ENCODE results near the gene OTX2. TPM values are rescaled to one million over a fixed set of nuclear protein-coding genes. Genes with fewer than 3 reads are reported as not detected.

OTX2 gene
- total RNA-seq, 1 donor from 2014 or later = not detected

DNA sequence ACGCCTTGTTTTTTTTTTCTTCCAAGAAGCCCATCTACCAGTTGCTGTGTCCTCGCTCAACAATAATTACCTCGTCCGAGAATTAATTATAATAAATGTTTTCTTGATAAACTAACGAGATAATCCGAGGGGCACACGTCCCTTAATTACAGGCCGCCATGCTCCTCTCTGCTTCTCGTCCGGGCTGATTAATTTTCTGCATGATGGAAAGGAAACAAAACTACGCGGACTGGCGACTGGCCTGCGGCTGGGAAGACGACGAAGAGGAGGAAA, 2.2 kb downstream of the OTX2 start:
- TF ChIP-seq, protein P1, sequence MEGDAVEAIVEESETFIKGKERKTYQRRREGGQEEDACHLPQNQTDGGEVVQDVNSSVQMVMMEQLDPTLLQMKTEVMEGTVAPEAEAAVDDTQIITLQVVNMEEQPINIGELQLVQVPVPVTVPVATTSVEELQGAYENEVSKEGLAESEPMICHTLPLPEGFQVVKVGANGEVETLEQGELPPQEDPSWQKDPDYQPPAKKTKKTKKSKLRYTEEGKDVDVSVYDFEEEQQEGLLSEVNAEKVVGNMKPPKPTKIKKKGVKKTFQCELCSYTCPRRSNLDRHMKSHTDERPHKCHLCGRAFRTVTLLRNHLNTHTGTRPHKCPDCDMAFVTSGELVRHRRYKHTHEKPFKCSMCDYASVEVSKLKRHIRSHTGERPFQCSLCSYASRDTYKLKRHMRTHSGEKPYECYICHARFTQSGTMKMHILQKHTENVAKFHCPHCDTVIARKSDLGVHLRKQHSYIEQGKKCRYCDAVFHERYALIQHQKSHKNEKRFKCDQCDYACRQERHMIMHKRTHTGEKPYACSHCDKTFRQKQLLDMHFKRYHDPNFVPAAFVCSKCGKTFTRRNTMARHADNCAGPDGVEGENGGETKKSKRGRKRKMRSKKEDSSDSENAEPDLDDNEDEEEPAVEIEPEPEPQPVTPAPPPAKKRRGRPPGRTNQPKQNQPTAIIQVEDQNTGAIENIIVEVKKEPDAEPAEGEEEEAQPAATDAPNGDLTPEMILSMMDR (IDR thresholded peaks at IDR 0.05; ENCODE audit: unreplicated experiment) = no peak
- DNase-seq (ENCODE audit: low spot score, unreplicated experiment) = no peak
- no peaks in the 10 kb centered on the region for H3K9me3 Mint-ChIP-seq (ENCODE audit: low read depth)
- peaks cover 19% of the 10 kb centered on the region for H3K4me1 Mint-ChIP-seq (ENCODE audit: low read depth)
- H3K4me3 Mint-ChIP-seq (ENCODE audit: low read depth) = peak overlapping the region; percentile 54
- peaks cover 90% of the 10 kb centered on the region for H3K27me3 Mint-ChIP-seq
- no peaks in the 10 kb centered on the region for H3K36me3 Mint-ChIP-seq (ENCODE audit: insufficient read depth)
- H3K27ac Mint-ChIP-seq = peak overlapping the region; percentile 66

DNA sequence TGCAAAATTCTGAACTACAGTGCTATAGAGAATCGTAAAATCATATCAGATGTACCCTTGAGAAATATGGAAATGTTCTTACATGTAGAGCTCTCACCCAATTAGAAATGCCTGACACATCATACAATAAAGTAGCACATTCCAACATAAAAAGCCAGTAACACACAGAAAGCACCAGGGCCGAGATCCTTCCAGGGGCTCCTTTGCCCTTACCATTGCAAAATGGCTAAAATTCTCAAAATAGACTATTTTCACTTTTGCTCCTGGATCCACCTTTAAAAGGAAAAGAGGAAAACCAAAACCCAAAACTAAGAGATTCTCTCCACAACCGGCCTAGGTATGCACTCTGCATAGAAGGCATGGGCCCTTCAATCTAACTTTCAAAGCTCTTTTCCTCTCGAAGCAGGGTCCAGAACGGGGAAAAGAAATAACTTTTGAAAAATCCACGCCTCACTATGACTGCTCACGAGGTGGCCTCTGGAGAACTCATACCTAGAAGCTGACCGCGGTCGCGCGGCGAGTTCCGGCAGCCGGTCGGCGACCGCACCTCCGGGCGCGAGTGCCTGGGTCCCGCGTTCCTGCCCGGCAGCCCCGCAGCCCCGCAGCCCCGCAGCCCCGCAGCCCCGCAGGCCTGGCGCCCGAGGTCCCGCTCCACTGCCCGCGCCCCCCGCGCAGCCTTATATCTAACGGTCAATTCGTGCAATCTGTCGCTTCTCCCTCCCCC, 2.7 kb downstream of the OTX2 start:
- no peaks in the 10 kb centered on the region for H3K36me3 Mint-ChIP-seq (ENCODE audit: insufficient read depth)
- no peak for DNase-seq (ENCODE audit: low spot score, unreplicated experiment)
- peak overlapping the region; percentile 66 for H3K27ac Mint-ChIP-seq
- TF ChIP-seq, protein P1 (IDR thresholded peaks at IDR 0.05; ENCODE audit: unreplicated experiment) = no peak
- no peaks in the 10 kb centered on the region for H3K9me3 Mint-ChIP-seq (ENCODE audit: low read depth)
- H3K4me1 Mint-ChIP-seq (ENCODE audit: low read depth) = peaks cover 19% of the 10 kb centered on the region
- peaks cover 90% of the 10 kb centered on the region for H3K27me3 Mint-ChIP-seq
- peak overlapping the region; percentile 54 for H3K4me3 Mint-ChIP-seq (ENCODE audit: low read depth)

DNA sequence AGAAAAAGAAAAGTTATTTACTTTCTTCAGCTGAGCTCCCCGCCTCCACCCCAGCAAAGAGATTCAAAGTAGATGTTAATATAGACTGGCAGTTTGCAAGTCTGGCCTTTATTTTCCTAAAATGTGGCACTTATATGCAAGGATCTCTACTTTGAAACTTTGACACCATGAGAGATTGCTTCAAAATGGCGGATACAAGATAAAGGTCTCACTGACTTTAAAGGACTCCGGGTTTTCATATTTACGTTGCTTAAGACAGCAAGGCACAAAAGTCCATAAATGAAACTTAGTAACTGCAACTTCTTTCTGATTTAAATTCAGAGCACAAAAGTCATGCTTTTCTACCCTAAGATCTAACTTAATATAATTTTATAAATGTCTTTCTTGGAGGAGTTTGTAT, 3.5 kb downstream of the OTX2 start:
- no peak overlapping the region for H3K4me3 Mint-ChIP-seq (ENCODE audit: low read depth)
- H3K27ac Mint-ChIP-seq = no peak overlapping the region
- peaks cover 93% of the 10 kb centered on the region for H3K27me3 Mint-ChIP-seq
- no peaks in the 10 kb centered on the region for H3K9me3 Mint-ChIP-seq (ENCODE audit: low read depth)
- H3K36me3 Mint-ChIP-seq (ENCODE audit: insufficient read depth) = no peaks in the 10 kb centered on the region
- no peak for DNase-seq (ENCODE audit: low spot score, unreplicated experiment)
- H3K4me1 Mint-ChIP-seq (ENCODE audit: low read depth) = peaks cover 19% of the 10 kb centered on the region
- TF ChIP-seq, protein P1 (IDR thresholded peaks at IDR 0.05; ENCODE audit: unreplicated experiment) = no peak

DNA sequence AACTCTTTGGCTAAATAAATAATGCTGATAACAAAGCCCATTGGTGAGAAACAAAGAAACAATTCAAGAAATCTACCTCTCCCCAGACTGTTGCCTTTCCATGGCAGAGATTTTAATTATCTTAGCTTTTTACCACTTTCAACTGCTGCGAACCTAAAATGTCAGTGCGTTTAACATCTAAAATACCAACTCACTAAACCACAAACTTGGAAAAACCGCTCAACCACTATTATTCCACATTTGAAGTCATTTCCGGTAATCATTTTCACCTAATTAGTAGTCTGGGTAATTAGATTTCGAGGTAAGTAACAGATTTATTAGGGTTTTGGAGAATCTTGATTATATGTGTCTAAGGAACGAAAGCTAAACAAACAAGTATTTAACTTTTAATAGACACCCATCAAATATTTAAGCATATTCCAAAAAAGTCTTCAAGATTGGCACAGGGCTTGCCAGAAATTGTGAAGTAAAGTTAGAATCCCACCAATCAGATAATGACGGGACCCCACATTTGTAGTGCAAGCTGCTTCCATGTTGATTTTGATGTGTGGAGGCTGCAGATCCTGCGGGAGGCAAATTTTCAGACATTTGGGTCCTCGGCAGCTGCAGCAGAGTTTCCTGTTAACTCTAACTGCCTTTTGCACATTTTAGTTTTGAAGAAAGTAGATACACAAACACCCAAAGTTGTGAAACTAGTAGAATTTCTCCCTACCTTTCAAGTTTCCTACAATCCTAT, 4.1 kb downstream of the OTX2 start:
- peaks cover 98% of the 10 kb centered on the region for H3K27me3 Mint-ChIP-seq
- H3K9me3 Mint-ChIP-seq (ENCODE audit: low read depth) = no peaks in the 10 kb centered on the region
- peaks cover 18% of the 10 kb centered on the region for H3K4me1 Mint-ChIP-seq (ENCODE audit: low read depth)
- TF ChIP-seq, protein P1 (IDR thresholded peaks at IDR 0.05; ENCODE audit: unreplicated experiment) = no peak
- no peak overlapping the region for H3K27ac Mint-ChIP-seq
- no peak for DNase-seq (ENCODE audit: low spot score, unreplicated experiment)
- no peak overlapping the region for H3K4me3 Mint-ChIP-seq (ENCODE audit: low read depth)
- no peaks in the 10 kb centered on the region for H3K36me3 Mint-ChIP-seq (ENCODE audit: insufficient read depth)

DNA sequence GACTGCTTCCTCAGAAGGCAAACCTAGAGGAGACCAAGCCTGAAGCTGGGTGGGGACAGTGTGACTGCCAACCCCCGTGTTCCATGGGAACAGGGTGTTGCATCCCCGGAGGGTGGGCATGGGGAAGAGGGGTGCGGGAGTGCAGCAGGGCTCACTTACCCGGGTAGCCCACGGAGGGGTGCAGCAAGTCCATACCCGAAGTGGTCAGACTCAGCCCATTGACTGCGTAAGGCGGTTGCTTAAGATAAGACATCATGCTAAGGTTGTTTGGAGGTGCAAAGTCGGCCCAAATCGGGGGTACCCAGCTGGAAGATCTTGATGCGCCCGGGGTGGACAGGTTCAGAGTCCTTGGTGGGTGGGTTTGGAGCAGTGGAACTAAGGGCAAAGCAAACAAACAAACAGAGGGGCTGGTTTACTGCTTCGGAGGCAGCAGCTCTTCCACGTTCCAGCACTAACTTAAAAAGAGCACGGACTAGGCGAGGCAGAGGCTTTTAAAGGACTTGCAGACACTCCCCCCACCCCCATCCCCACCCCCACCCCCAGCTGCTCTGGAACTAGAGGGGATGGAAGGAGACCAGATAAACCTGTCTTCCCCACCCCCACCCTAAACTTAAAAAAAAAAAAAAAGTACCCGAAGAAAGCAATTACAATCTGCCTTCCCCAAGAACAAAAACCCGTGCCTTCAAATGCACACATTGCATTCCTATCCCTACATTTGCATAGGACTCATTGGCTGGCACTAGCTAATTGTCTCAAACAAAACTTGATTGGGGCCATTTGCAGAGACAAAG, 4.9 kb downstream of the OTX2 start:
- TF ChIP-seq, protein P1 (IDR thresholded peaks at IDR 0.05; ENCODE audit: unreplicated experiment) = no peak
- H3K4me3 Mint-ChIP-seq (ENCODE audit: low read depth) = no peak overlapping the region
- H3K27me3 Mint-ChIP-seq = peaks cover 98% of the 10 kb centered on the region
- H3K4me1 Mint-ChIP-seq (ENCODE audit: low read depth) = peaks cover 17% of the 10 kb centered on the region
- H3K27ac Mint-ChIP-seq = no peak overlapping the region
- DNase-seq (ENCODE audit: low spot score, unreplicated experiment) = no peak
- H3K36me3 Mint-ChIP-seq (ENCODE audit: insufficient read depth) = no peaks in the 10 kb centered on the region
- no peaks in the 10 kb centered on the region for H3K9me3 Mint-ChIP-seq (ENCODE audit: low read depth)

Measured in progenitor cell of endocrine pancreas (in vitro differentiated cells).